Measurements from ENCODE around the gene BMP2.
A peak's percentile ranks its signal among the peaks of the same experiment; 100 is the strongest.

BMP2 gene

DNA sequence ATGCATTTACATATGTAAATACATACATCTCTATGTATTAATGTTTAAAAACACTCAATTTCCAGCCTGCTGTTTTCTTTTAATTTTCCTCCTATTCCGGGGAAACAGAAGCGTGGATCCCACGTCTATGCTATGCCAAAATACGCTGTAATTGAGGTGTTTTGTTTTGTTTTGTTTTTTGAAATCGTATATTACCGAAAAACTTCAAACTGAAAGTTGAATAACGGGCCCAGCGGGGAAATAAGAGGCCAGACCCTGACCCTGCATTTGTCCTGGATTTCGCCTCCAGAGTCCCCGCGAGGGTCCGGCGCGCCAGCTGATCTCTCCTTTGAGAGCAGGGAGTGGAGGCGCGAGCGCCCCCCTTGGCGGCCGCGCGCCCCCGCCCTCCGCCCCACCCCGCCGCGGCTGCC lies 355 bp upstream of the BMP2 start:
- ChIA-PET POLR2A (no interaction called here), CTCF (interaction anchor here (0.7 to 2.6 kb wide), 7 partner anchors 15 to 519 kb away, joined by 3 to 10 read pairs (median 6); no protein-coding TSS in a partner anchor)
- WGBS (ENCODE audit: insufficient coverage), result 1% methylated on average over 14 of the region's 26 CpGs
- peak overlapping the region; percentile 33 to 78 (median 62) for H3K4me3 ChIP-seq (ENCODE audit: control insufficient read depth in 1 of 7, extremely low read depth in 1 of 7, insufficient read depth in 4 of 7, low read depth in 2 of 7, low read length in 6 of 7)
- no peak for DNase-seq
- no peaks in the 10 kb centered on the region for H3K9me3 ChIP-seq (ENCODE audit: control extremely low read depth in 1 of 5, control insufficient read depth in 4 of 5, insufficient read depth in 2 of 5, low read depth in 1 of 5, low read length in 4 of 5)
- H3K27ac ChIP-seq (ENCODE audit: insufficient read depth in 1 of 2, low read depth in 1 of 2, low read length in 2 of 2, poor library complexity in 1 of 2, severe bottlenecking in 2 of 2), result no peak overlapping the region
- H3K27me3 ChIP-seq (replicated peaks in 2 of 5; ENCODE audit: control insufficient read depth in 4 of 5, insufficient read depth in 5 of 5, low read length in 4 of 5), result peaks cover 11 to 53% (median 41%) of the 10 kb centered on the region in 5 experiments
- H3K4me1 ChIP-seq (ENCODE audit: control extremely low read depth in 1 of 4, control insufficient read depth in 4 of 4, insufficient read depth in 4 of 4, low read length in 3 of 4), result peaks cover 0 to 32% (median 18%) of the 10 kb centered on the region in 4 experiments
- no peaks in the 10 kb centered on the region for H3K36me3 ChIP-seq (ENCODE audit: control insufficient read depth in 4 of 4, insufficient read depth in 4 of 4, low read length in 3 of 4)

DNA sequence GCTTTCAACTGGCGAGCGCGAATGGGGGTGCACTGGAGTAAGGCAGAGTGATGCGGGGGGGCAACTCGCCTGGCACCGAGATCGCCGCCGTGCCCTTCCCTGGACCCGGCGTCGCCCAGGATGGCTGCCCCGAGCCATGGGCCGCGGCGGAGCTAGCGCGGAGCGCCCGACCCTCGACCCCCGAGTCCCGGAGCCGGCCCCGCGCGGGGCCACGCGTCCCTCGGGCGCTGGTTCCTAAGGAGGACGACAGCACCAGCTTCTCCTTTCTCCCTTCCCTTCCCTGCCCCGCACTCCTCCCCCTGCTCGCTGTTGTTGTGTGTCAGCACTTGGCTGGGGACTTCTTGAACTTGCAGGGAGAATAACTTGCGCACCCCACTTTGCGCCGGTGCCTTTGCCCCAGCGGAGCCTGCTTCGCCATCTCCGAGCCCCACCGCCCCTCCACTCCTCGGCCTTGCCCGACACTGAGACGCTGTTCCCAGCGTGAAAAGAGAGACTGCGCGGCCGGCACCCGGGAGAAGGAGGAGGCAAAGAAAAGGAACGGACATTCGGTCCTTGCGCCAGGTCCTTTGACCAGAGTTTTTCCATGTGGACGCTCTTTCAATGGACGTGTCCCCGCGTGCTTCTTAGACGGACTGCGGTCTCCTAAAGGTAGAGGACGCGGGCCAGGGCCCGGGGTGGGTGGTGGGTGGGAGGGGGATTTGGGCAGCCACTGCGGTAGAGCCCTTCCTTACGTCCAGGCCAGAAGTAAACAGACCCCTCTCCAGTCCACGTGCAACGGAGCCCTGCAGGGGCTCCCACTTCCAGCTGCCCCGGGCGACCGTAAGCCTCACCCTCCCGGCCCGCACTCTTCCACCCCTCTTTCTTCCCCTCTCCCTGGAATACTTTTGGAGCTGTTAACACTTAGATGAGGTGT lies 998 bp downstream of the BMP2 start:
- Histone ChIP-seq H3K36me3 (ENCODE audit: control insufficient read depth in 4 of 4, insufficient read depth in 4 of 4, low read length in 3 of 4) (no peaks in the 10 kb centered on the region), H3K9me3 (ENCODE audit: control extremely low read depth in 1 of 5, control insufficient read depth in 4 of 5, insufficient read depth in 2 of 5, low read depth in 1 of 5, low read length in 4 of 5) (no peaks in the 10 kb centered on the region), H3K27me3 (replicated peaks in 2 of 5; ENCODE audit: control insufficient read depth in 4 of 5, insufficient read depth in 5 of 5, low read length in 4 of 5) (peaks cover 13 to 63% (median 44%) of the 10 kb centered on the region in 5 experiments), H3K4me3 (ENCODE audit: control insufficient read depth in 1 of 7, extremely low read depth in 1 of 7, insufficient read depth in 4 of 7, low read depth in 2 of 7, low read length in 6 of 7) (peak overlapping the region; percentile 33 to 78 (median 62)), H3K4me1 (ENCODE audit: control extremely low read depth in 1 of 4, control insufficient read depth in 4 of 4, insufficient read depth in 4 of 4, low read length in 3 of 4) (peaks cover 0 to 32% (median 18%) of the 10 kb centered on the region in 4 experiments), H3K27ac (ENCODE audit: insufficient read depth in 1 of 2, low read depth in 1 of 2, low read length in 2 of 2, poor library complexity in 1 of 2, severe bottlenecking in 2 of 2) (no peak overlapping the region)
- CTCF ChIA-PET, result interaction anchor here (0.9 to 1.6 kb wide), 2 partner anchors 12 to 70 kb away, joined by 3 to 4 read pairs; no protein-coding TSS in a partner anchor
- WGBS (ENCODE audit: insufficient coverage), result under 1% methylated on average over 43 of the region's 70 CpGs
- peak; percentile 34 to 73 (median 64) for DNase-seq
- POLR2A ChIA-PET, result interaction anchor here (0.7 kb wide), 1 partner anchor 13 kb away, joined by 5 read pairs; no protein-coding TSS in a partner anchor

DNA sequence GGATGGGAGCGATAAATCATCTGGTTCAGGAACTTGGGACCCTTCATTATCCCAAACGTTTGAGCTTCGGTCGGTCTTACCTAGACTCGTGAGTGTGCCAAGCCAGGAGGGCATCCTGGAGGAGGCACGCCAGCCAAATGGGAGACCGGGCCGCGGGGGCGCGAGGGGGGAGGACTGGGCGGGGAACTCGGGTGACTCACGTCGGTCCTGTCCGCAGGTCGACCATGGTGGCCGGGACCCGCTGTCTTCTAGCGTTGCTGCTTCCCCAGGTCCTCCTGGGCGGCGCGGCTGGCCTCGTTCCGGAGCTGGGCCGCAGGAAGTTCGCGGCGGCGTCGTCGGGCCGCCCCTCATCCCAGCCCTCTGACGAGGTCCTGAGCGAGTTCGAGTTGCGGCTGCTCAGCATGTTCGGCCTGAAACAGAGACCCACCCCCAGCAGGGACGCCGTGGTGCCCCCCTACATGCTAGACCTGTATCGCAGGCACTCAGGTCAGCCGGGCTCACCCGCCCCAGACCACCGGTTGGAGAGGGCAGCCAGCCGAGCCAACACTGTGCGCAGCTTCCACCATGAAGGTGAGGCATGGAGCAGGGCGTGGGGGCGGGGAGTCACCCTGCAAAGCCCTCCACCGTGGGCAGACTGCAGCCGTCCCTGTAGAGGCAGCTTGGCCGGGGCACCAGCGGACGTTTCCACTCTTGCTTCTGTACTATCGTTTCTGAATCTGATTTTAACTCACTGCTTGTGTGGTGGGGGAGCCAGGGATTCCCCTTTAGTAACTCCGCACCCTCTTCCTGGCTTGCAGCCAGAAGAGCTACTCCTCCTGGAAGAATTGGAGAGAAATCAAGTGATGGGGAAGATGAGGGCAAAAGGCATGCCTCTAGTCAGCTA lies 2.7 kb downstream of the BMP2 start:
- WGBS (ENCODE audit: insufficient coverage), result 8% methylated on average over 54 of the region's 55 CpGs

DNA sequence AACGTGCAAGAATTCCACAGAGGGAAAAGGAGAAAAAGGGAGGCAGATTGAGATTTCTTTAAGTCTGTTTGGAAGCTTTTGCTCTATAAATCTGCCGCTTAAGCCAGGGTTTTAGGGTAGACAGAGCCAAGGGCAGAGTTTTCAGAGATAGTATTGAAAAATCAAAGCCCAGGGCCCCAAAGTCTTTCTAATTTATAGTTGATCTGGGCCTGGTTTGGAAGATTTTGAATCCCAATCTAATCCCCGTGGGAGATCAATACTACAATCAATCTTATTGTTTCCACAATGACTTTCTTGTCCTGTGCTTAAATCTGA lies 3.3 kb downstream of the BMP2 start:
- CTCF ChIA-PET, result interaction anchor here (1.5 kb wide), 1 partner anchor 50 kb away, joined by 4 read pairs; no protein-coding TSS in a partner anchor

More for the DNA sequence above, 2.7 kb downstream of the BMP2 start:
- Histone ChIP-seq H3K4me3 (ENCODE audit: control insufficient read depth in 1 of 7, extremely low read depth in 1 of 7, insufficient read depth in 4 of 7, low read depth in 2 of 7, low read length in 6 of 7) (peak overlapping the region in 5 of 7 experiments; percentile 25 to 78 (median 32)), H3K27me3 (replicated peaks in 2 of 5; ENCODE audit: control insufficient read depth in 4 of 5, insufficient read depth in 5 of 5, low read length in 4 of 5) (peaks cover 11 to 63% (median 46%) of the 10 kb centered on the region in 5 experiments), H3K27ac (ENCODE audit: insufficient read depth in 1 of 2, low read depth in 1 of 2, low read length in 2 of 2, poor library complexity in 1 of 2, severe bottlenecking in 2 of 2) (no peak overlapping the region), H3K4me1 (ENCODE audit: control extremely low read depth in 1 of 4, control insufficient read depth in 4 of 4, insufficient read depth in 4 of 4, low read length in 3 of 4) (peaks cover 0 to 32% (median 18%) of the 10 kb centered on the region in 4 experiments), H3K9me3 (ENCODE audit: control extremely low read depth in 1 of 5, control insufficient read depth in 4 of 5, insufficient read depth in 2 of 5, low read depth in 1 of 5, low read length in 4 of 5) (no peaks in the 10 kb centered on the region), H3K36me3 (ENCODE audit: control insufficient read depth in 4 of 4, insufficient read depth in 4 of 4, low read length in 3 of 4) (no peaks in the 10 kb centered on the region)
- CTCF ChIA-PET, result interaction anchor here (0.9 to 1.6 kb wide), 3 partner anchors 14 to 68 kb away, joined by 3 to 4 read pairs (median 4); no protein-coding TSS in a partner anchor
- DNase-seq, result peak; percentile 29 to 69 (median 64)
- POLR2A ChIA-PET, result no interaction called here

DNA sequence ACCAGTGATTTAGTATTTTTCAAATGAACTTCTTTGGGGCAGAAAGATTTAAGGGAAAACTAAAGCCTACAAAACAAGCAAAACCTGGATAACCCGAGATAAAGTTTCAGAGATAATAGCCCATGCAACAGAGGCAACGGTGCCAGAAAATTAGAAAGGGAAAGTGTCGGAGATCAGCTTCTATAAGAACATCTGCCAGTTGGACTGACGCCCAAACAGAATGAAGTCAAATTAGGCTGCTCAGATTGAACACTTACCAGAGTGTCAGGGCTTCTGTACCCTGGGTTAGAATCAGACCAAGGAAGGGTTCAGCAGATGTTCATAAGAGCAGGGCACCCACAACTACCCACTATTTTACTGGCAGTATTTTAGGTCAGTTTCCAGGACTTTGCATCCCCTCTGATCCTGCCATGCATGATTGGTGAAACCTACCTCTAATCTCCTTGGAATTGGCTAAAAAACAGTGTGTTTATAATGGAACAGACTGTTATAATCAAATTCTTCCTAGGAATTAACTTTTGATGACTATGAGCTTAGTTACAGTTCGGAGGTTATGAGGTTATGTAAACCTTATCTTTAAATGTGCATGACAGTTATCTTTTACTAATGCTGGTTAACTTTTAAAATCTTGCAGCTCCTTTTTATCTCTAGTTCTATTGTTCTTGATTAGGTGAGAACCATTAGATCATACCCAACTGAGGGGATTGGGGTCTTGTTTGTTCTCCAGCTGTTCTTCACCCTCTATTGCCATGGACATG lies 13.1 kb downstream of the BMP2 start:
- H3K27me3 ChIP-seq (replicated peaks in 2 of 5; ENCODE audit: control insufficient read depth in 4 of 5, insufficient read depth in 5 of 5, low read length in 4 of 5), result peaks cover 0 to 15% (median 4%) of the 10 kb centered on the region in 5 experiments
- no peak for DNase-seq
- no peaks in the 10 kb centered on the region for H3K9me3 ChIP-seq (ENCODE audit: control extremely low read depth in 1 of 5, control insufficient read depth in 4 of 5, insufficient read depth in 2 of 5, low read depth in 1 of 5, low read length in 4 of 5)
- no peak overlapping the region for H3K27ac ChIP-seq (ENCODE audit: insufficient read depth in 1 of 2, low read depth in 1 of 2, low read length in 2 of 2, poor library complexity in 1 of 2, severe bottlenecking in 2 of 2)
- H3K36me3 ChIP-seq (ENCODE audit: control insufficient read depth in 4 of 4, insufficient read depth in 4 of 4, low read length in 3 of 4), result no peaks in the 10 kb centered on the region
- peaks cover 0 to 2% (median 0%) of the 10 kb centered on the region in 4 experiments for H3K4me1 ChIP-seq (ENCODE audit: control extremely low read depth in 1 of 4, control insufficient read depth in 4 of 4, insufficient read depth in 4 of 4, low read length in 3 of 4)
- no peak overlapping the region for H3K4me3 ChIP-seq (ENCODE audit: control insufficient read depth in 1 of 7, extremely low read depth in 1 of 7, insufficient read depth in 4 of 7, low read depth in 2 of 7, low read length in 6 of 7)
- ChIA-PET CTCF (no interaction called here), POLR2A (no interaction called here)
- WGBS (ENCODE audit: insufficient coverage), result 100% methylated on average over 4 of the region's 5 CpGs

More for the DNA sequence above, 3.3 kb downstream of the BMP2 start:
- Histone ChIP-seq H3K27me3 (replicated peaks in 2 of 5; ENCODE audit: control insufficient read depth in 4 of 5, insufficient read depth in 5 of 5, low read length in 4 of 5) (peaks cover 11 to 63% (median 49%) of the 10 kb centered on the region in 5 experiments), H3K27ac (ENCODE audit: insufficient read depth in 1 of 2, low read depth in 1 of 2, low read length in 2 of 2, poor library complexity in 1 of 2, severe bottlenecking in 2 of 2) (no peak overlapping the region), H3K9me3 (ENCODE audit: control extremely low read depth in 1 of 5, control insufficient read depth in 4 of 5, insufficient read depth in 2 of 5, low read depth in 1 of 5, low read length in 4 of 5) (no peaks in the 10 kb centered on the region), H3K4me1 (ENCODE audit: control extremely low read depth in 1 of 4, control insufficient read depth in 4 of 4, insufficient read depth in 4 of 4, low read length in 3 of 4) (peaks cover 0 to 32% (median 18%) of the 10 kb centered on the region in 4 experiments), H3K36me3 (ENCODE audit: control insufficient read depth in 4 of 4, insufficient read depth in 4 of 4, low read length in 3 of 4) (no peaks in the 10 kb centered on the region), H3K4me3 (ENCODE audit: control insufficient read depth in 1 of 7, extremely low read depth in 1 of 7, insufficient read depth in 4 of 7, low read depth in 2 of 7, low read length in 6 of 7) (no peak overlapping the region)
- whole genome bisulfite sequencing (ENCODE audit: insufficient coverage), result 90% methylated on average over 3 of the region's 3 CpGs
- DNase-seq, result no peak
- POLR2A ChIA-PET, result no interaction called here

DNA sequence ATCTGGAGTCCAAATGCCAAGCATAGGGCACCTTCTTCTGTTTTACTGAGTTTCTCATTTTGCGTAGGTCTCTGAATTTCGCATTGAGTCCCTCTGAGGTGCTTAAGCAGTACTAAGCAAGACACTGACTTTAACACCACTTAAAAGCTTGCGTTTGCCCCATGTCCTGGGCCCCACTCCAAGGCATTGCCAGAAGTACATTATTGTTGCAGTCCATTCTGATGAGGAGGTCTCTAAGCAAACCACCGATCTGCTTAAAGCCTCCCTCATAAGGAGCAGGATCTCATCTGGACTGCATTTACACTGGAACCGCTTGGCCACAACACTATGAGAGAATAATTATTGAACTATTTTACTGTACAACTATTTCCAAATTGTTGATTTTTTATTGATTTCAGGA lies 16.3 kb downstream of the BMP2 start:
- DNase-seq, result no peak
- 97% methylated on average over 4 of the region's 5 CpGs for WGBS (ENCODE audit: insufficient coverage)
- Histone ChIP-seq H3K36me3 (ENCODE audit: control insufficient read depth in 4 of 4, insufficient read depth in 4 of 4, low read length in 3 of 4) (no peaks in the 10 kb centered on the region), H3K4me3 (ENCODE audit: control insufficient read depth in 1 of 7, extremely low read depth in 1 of 7, insufficient read depth in 4 of 7, low read depth in 2 of 7, low read length in 6 of 7) (no peak overlapping the region), H3K27ac (ENCODE audit: insufficient read depth in 1 of 2, low read depth in 1 of 2, low read length in 2 of 2, poor library complexity in 1 of 2, severe bottlenecking in 2 of 2) (no peak overlapping the region), H3K27me3 (replicated peaks in 2 of 5; ENCODE audit: control insufficient read depth in 4 of 5, insufficient read depth in 5 of 5, low read length in 4 of 5) (peaks cover 0 to 14% (median 1%) of the 10 kb centered on the region in 5 experiments), H3K4me1 (ENCODE audit: control extremely low read depth in 1 of 4, control insufficient read depth in 4 of 4, insufficient read depth in 4 of 4, low read length in 3 of 4) (peaks cover 0 to 2% (median 0%) of the 10 kb centered on the region in 4 experiments), H3K9me3 (ENCODE audit: control extremely low read depth in 1 of 5, control insufficient read depth in 4 of 5, insufficient read depth in 2 of 5, low read depth in 1 of 5, low read length in 4 of 5) (no peaks in the 10 kb centered on the region)
- ChIA-PET CTCF (interaction anchor here (1.1 kb wide), 1 partner anchor 43 kb away, joined by 4 read pairs; no protein-coding TSS in a partner anchor), POLR2A (no interaction called here)

Data from common myeloid progenitor, CD34-positive (primary cell).